Right renal cortex interstitium (tissue), 3 donors: ENCODE results near the gene NID2. TPM values are rescaled to one million over a fixed set of nuclear protein-coding genes. Genes with fewer than 3 reads are reported as not detected.

ENCODE experiments used
- DNase-seq, 3 donors: peaks; one replicate each; pipeline ENCODE4 v3.0.0-alpha.2; 2013; ENCODE audit warnings: low read depth in 3 of 3, low spot score in 2 of 3
- polyA plus RNA-seq, 3 donors: library from polyadenylated mRNA; unstranded; fragments of 120-200 nt; gene quantifications; one replicate each; pipeline ENCODE4 v1.2.1, GENCODE V29; 2013; ENCODE audit not compliant: insufficient read length in 3 of 3

NID2 gene
- polyA plus RNA-seq, 3 donors = 109 to 129 (median 117) TPM

DNA sequence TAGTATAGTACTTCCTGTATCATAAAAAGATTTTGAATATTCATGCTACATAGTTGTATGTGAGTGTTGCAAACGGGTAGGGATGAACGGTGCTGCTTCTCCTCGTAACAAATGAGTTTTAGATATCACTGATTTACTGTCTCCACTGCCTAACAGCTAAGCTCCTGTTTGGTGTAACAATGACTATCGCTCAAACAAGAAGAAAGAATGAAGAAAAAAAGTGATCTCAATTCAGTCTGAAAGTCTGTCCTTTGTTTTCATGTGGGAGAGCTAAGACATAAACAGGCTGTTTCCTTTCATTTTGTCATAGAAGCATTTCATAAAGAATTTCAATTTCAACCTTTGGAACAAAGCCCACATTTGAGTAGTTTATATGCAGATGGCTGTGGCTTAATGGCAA is 105.6 kb downstream of the NID2 start:
- DNase-seq = peak; percentile 38 to 62 (median 42)

GRCh38 chr14:51962711-51963110 is 106.1 kb downstream of the NID2 start:
- no peak for DNase-seq

DNA sequence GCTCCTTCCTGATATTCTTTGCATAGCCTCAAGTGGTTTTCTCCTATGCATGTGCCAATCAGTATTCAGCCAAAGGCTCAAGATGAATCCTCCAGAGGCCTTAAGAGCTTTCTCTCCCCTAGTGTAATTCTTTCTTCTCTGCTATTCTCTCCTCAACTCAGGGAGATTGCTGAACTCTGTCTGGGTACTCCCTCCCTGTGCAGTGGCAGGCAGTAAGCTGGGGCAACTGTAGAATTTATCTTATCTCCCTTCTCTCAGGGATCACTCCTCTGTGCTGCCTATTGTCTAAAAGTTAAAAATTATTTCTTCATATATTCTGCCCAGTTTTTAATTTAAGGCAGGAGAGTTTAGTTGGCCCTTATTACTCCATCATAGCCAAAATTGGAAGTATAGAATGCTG is 108.0 kb downstream of the NID2 start:
- no peak for DNase-seq

GRCh38 chr14:51959928-51960327 is 108.9 kb downstream of the NID2 start:
- no peak for DNase-seq

DNA sequence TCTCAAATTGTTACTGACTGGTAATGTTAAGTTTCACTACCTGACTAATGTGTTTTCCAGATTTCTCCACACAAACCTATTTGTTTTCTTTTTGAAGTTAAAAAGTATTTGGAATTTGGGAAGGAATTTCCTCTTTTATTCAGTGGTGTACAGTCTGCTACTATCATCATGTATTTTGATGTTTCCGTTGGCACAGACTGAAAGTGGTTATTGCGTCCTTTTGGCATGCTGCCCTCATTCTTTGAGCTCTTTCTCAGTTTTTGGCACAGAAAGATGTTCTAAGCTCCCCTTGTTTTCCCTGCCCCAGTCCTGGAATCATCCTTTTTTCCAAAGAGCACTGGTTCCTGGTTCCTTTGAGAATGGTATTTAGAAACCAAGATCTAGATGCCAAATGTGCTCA is 110.9 kb downstream of the NID2 start:
- DNase-seq = no peak

Other genes with a start within 250 kb of the NID2 start
- 10 to 100 TPM; 72.5 to 83.8 (median 78.3) TPM for gene GNG2, start 208.4 kb downstream of the NID2 start, polyA plus RNA-seq
- 100 to 1,000 TPM; 323 to 336 (median 332) TPM for gene RTRAF, start 79.5 kb downstream of the NID2 start, polyA plus RNA-seq
- gene PTGDR, start 198.6 kb upstream of the NID2 start, polyA plus RNA-seq = under 1 TPM; 0.18 to 0.57 (median 0.53) TPM
- gene PTGER2, start 245.3 kb upstream of the NID2 start, polyA plus RNA-seq = 1 to 10 TPM; 5.4 to 6.8 (median 6.8) TPM